DND-41 (cell line): ENCODE results near the gene SPNS3.

Experiments used
- ATAC-seq: fragments of 200-7000 bp; cut with Tn5 transposase; 3 replicates; pipeline ENCODE4 v1.9.1; 2021; ENCODE audit warnings: low read depth; ENCODE audit not compliant: insufficient read depth
- DNase-seq: peaks from one replicate; pipeline ENCODE4 v3.0.0-alpha.2; 2020
- H2AFZ ChIP-seq: 2 replicates; pipeline ENCODE4 v1.6.0; 2012; ENCODE audit warnings: low read depth, low read length
- H3K27ac ChIP-seq: 2 replicates; pipeline ENCODE4 v1.5.1; 2012; ENCODE audit warnings: low read length, inconsistent platforms
- H3K27me3 ChIP-seq: fragments of 200-600 bp; sonication (generic); 2 replicates; pipeline ENCODE4 v1.6.0; 2012; ENCODE audit warnings: low read length, mild to moderate bottlenecking, inconsistent platforms; ENCODE audit not compliant: insufficient read depth, poor library complexity
- H3K36me3 ChIP-seq: 2 replicates; pipeline ENCODE4 v1.5.1; 2012; ENCODE audit warnings: low read length, inconsistent platforms; ENCODE audit not compliant: insufficient read depth
- H3K4me1 ChIP-seq: 2 replicates; pipeline ENCODE4 v1.5.1; 2012; ENCODE audit warnings: mild to moderate bottlenecking, low read length; ENCODE audit not compliant: insufficient read depth
- H3K4me2 ChIP-seq: 2 replicates; pipeline ENCODE4 v1.6.0; 2012; ENCODE audit warnings: mild to moderate bottlenecking, moderate library complexity, low read length, inconsistent platforms; ENCODE audit not compliant: insufficient read depth
- H3K4me3 ChIP-seq, 2 experiments: fragments of 200-600 bp in 1 of 2; shearing (Covaris generic) in 1 of 2; 2 replicates each; pipeline ENCODE4 v1.5.1; 2012 to 2016; ENCODE audit warnings: inconsistent platforms in 2 of 2, low read length in 2 of 2, mild to moderate bottlenecking in 2 of 2, low read depth in 1 of 2, moderate library complexity in 1 of 2
- H3K79me2 ChIP-seq: 2 replicates; pipeline ENCODE4 v1.6.0; 2012; ENCODE audit warnings: low read length, inconsistent platforms; ENCODE audit not compliant: insufficient read depth
- H3K9ac ChIP-seq: 2 replicates; pipeline ENCODE4 v1.6.0; 2012; ENCODE audit warnings: low read depth, mild to moderate bottlenecking, inconsistent platforms, low read length, moderate library complexity
- H3K9me3 ChIP-seq: 2 replicates; pipeline ENCODE4 v1.5.1; 2012; ENCODE audit warnings: low read length, moderate library complexity, mild to moderate bottlenecking, inconsistent platforms; ENCODE audit not compliant: insufficient read depth, severe bottlenecking
- H4K20me1 ChIP-seq: 2 replicates; pipeline ENCODE4 v1.6.0; 2012; ENCODE audit warnings: low read length; ENCODE audit not compliant: insufficient read depth
- EZH2 ChIP-seq: IDR thresholded peaks from 3 replicates; pipeline ENCODE4 v1.6.1; 2012; ENCODE audit warnings: borderline replicate concordance, low read depth, mild to moderate bottlenecking, moderate library complexity, low read length, inconsistent platforms; ENCODE audit not compliant: severe bottlenecking
- TF ChIP-seq, protein P1 (sequence below): IDR thresholded peaks from 2 replicates; pipeline ENCODE4 v1.5.1; 2012; ENCODE audit warnings: borderline replicate concordance, low read length, moderate library complexity, mild to moderate bottlenecking; ENCODE audit not compliant: poor library complexity, severe bottlenecking; ENCODE audit errors: extremely low read depth

Gene SPNS3

DNA sequence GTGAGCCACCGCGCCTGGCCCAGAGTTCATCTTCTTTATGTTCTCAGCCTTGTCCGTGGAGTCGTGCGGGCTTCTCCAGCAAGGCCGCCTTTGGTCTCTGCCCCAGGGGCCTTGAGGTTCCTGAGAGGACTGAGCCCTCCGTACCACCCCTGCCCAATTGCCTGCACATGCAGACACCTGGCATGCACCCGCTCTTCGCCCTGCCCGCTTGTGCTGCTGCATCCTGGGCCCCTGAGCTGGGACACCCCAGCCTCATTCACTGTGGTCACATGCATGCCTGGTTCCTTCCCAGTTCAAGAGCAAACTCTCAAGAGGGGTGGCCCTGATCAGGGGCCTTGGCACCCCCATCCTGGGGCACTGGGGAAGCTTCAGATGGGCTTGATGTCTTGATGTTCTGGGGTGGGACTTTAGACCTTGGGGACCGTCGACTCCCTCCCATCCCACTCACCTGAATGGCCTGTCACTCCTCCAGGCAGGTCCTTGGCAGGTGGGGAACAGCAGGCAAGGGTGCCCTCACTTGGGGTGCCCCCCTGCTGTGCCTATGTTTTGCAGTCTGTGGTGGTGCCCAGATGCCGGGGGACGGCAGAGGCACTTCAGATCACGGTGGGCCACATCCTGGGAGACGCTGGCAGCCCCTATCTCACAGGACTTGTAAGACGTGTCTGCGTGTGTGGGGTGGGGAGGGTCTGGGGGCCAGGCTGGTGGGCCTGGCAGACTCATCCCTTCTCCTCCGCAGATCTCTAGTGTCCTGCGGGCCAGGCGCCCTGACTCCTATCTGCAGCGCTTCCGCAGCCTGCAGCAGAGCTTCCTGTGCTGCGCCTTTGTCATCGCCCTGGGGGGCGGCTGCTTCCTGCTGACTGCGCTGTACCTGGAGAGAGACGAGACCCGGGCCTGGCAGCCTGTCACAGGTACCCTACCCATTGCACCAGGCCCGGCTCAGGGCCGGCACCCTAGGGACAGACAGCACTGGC, 52.2 kb downstream of the SPNS3 start:
- H3K79me2 ChIP-seq = no peaks in the 10 kb centered on the region
- ATAC-seq (no peak), DNase-seq (no peak)
- H3K27ac ChIP-seq = no peak overlapping the region
- H3K27me3 ChIP-seq = no peaks in the 10 kb centered on the region
- H4K20me1 ChIP-seq = no peaks in the 10 kb centered on the region
- H3K9me3 ChIP-seq = no peaks in the 10 kb centered on the region
- H3K9ac ChIP-seq = no peak overlapping the region
- peaks cover 15% of the 10 kb centered on the region; the same call in 1 of the 2 replicates for H3K36me3 ChIP-seq
- H3K4me2 ChIP-seq = no peak overlapping the region
- H3K4me1 ChIP-seq = peaks cover 8% of the 10 kb centered on the region
- TF ChIP-seq, protein P1, sequence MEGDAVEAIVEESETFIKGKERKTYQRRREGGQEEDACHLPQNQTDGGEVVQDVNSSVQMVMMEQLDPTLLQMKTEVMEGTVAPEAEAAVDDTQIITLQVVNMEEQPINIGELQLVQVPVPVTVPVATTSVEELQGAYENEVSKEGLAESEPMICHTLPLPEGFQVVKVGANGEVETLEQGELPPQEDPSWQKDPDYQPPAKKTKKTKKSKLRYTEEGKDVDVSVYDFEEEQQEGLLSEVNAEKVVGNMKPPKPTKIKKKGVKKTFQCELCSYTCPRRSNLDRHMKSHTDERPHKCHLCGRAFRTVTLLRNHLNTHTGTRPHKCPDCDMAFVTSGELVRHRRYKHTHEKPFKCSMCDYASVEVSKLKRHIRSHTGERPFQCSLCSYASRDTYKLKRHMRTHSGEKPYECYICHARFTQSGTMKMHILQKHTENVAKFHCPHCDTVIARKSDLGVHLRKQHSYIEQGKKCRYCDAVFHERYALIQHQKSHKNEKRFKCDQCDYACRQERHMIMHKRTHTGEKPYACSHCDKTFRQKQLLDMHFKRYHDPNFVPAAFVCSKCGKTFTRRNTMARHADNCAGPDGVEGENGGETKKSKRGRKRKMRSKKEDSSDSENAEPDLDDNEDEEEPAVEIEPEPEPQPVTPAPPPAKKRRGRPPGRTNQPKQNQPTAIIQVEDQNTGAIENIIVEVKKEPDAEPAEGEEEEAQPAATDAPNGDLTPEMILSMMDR = no peak
- TF ChIP-seq EZH2 = no peak
- no peak overlapping the region for H3K4me3 ChIP-seq
- H2AFZ ChIP-seq = no peak overlapping the region

DNA sequence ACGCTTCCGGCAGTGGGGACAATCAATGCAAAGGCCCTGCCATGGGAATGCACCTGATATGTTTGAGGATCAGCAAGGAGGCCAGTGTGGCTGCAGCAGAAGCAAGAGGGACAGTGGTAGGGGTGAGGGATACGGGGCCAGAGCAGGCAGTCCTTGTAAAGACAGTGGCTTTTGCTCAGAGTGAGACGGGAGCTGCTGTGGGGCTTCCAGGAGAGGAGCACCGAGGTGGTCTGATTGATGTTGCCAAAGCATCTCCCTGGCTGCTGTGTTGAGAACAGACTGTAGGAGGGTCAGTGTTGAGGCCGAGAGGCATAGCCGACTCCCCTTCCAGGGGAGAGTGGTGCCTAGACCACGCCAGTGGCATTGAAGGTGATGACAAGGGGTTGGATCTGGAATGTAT, 53.6 kb downstream of the SPNS3 start:
- Histone ChIP-seq H3K4me1 (no peaks in the 10 kb centered on the region), H3K27ac (no peak overlapping the region), H2AFZ (no peak overlapping the region), H3K9me3 (no peaks in the 10 kb centered on the region), H3K9ac (no peak overlapping the region), H3K4me3 (no peak overlapping the region), H4K20me1 (no peaks in the 10 kb centered on the region), H3K27me3 (no peaks in the 10 kb centered on the region), H3K36me3 (peaks cover 15% of the 10 kb centered on the region; the same call in 1 of the 2 replicates), H3K4me2 (no peak overlapping the region), H3K79me2 (no peaks in the 10 kb centered on the region)
- ATAC-seq = no peak
- no peak for DNase-seq
- TF ChIP-seq EZH2 = no peak
- TF ChIP-seq, protein P1 = no peak

DNA sequence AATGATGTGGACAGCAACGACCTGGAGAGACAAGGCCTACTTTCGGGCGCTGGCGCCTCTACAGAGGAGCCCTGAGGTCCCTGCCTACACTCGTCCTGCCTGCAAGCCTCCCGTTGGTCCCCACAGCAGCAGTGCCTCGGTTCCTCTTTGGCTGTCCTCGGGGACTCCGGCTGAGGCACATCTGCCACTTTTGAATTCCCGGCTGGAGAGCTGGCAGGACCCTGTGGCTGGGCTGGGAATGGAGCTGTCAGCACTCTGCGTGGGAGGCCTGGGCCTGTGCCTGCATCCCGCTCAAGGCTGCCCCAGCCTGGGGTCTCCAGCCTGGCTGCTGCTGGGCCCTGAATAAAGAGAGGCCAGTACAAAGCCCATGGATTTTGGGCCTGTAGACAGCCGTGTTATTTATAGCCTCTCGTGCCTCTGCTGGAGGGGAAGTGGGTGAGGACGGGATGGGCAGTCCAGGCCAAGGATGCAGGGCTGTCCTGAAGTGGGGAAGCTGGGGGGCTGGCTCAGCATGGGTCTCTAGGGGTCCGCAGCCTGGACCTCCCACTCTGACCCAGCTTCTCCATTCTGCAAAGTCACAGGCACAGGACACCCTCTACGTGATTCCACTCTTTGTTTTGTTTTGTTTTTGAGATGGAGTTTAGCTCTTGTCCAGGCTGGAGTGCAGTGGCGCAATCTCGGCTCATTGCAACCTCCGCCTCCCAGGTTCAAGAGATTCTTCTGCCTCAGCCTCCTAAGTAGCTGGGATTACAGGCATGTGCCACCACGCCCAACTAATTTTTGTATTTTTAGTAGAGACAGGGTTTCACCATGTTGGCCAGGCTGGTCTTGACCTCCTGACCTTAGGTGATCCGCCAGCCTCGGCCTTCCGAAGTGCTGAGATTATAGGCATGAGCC, 54.3 kb downstream of the SPNS3 start:
- no peak for DNase-seq
- Histone ChIP-seq H3K36me3 (peaks cover 15% of the 10 kb centered on the region; the same call in 1 of the 2 replicates), H3K4me2 (no peak overlapping the region), H3K27ac (no peak overlapping the region), H3K9ac (no peak overlapping the region), H3K4me3 (no peak overlapping the region), H4K20me1 (0 out of 2 replicates have a peak, but pooled peaks cover 1% of the 10 kb centered on the region), H3K27me3 (no peaks in the 10 kb centered on the region), H3K79me2 (no peaks in the 10 kb centered on the region), H3K9me3 (no peaks in the 10 kb centered on the region), H2AFZ (no peak overlapping the region), H3K4me1 (no peaks in the 10 kb centered on the region)
- TF ChIP-seq EZH2 = no peak
- TF ChIP-seq, protein P1 = no peak
- ATAC-seq = no peak
